DND-41 (cell line): ENCODE results near the gene HOXA4.
A peak's percentile ranks its signal among the peaks of the same experiment; 100 is the strongest.

ENCODE experiments used
- ATAC-seq: fragments of 200-7000 bp; cut with Tn5 transposase; 3 replicates; pipeline ENCODE4 v1.9.1; 2021; ENCODE audit warnings: low read depth; ENCODE audit not compliant: insufficient read depth
- DNase-seq: peaks from one replicate; pipeline ENCODE4 v3.0.0-alpha.2; 2020
- H2AFZ ChIP-seq: 2 replicates; pipeline ENCODE4 v1.6.0; 2012; ENCODE audit warnings: low read depth, low read length
- H3K27ac ChIP-seq: 2 replicates; pipeline ENCODE4 v1.5.1; 2012; ENCODE audit warnings: low read length, inconsistent platforms
- H3K27me3 ChIP-seq: fragments of 200-600 bp; sonication (generic); 2 replicates; pipeline ENCODE4 v1.6.0; 2012; ENCODE audit warnings: low read length, mild to moderate bottlenecking, inconsistent platforms; ENCODE audit not compliant: insufficient read depth, poor library complexity
- H3K36me3 ChIP-seq: 2 replicates; pipeline ENCODE4 v1.5.1; 2012; ENCODE audit warnings: low read length, inconsistent platforms; ENCODE audit not compliant: insufficient read depth
- H3K4me1 ChIP-seq: 2 replicates; pipeline ENCODE4 v1.5.1; 2012; ENCODE audit warnings: mild to moderate bottlenecking, low read length; ENCODE audit not compliant: insufficient read depth
- H3K4me2 ChIP-seq: 2 replicates; pipeline ENCODE4 v1.6.0; 2012; ENCODE audit warnings: mild to moderate bottlenecking, moderate library complexity, low read length, inconsistent platforms; ENCODE audit not compliant: insufficient read depth
- H3K4me3 ChIP-seq, 2 experiments: fragments of 200-600 bp in 1 of 2; shearing (Covaris generic) in 1 of 2; 2 replicates each; pipeline ENCODE4 v1.5.1; 2012 to 2016; ENCODE audit warnings: inconsistent platforms in 2 of 2, low read length in 2 of 2, mild to moderate bottlenecking in 2 of 2, low read depth in 1 of 2, moderate library complexity in 1 of 2
- H3K79me2 ChIP-seq: 2 replicates; pipeline ENCODE4 v1.6.0; 2012; ENCODE audit warnings: low read length, inconsistent platforms; ENCODE audit not compliant: insufficient read depth
- H3K9ac ChIP-seq: 2 replicates; pipeline ENCODE4 v1.6.0; 2012; ENCODE audit warnings: low read depth, mild to moderate bottlenecking, inconsistent platforms, low read length, moderate library complexity
- H3K9me3 ChIP-seq: 2 replicates; pipeline ENCODE4 v1.5.1; 2012; ENCODE audit warnings: low read length, moderate library complexity, mild to moderate bottlenecking, inconsistent platforms; ENCODE audit not compliant: insufficient read depth, severe bottlenecking
- H4K20me1 ChIP-seq: 2 replicates; pipeline ENCODE4 v1.6.0; 2012; ENCODE audit warnings: low read length; ENCODE audit not compliant: insufficient read depth
- EZH2 ChIP-seq: IDR thresholded peaks from 3 replicates; pipeline ENCODE4 v1.6.1; 2012; ENCODE audit warnings: borderline replicate concordance, low read depth, mild to moderate bottlenecking, moderate library complexity, low read length, inconsistent platforms; ENCODE audit not compliant: severe bottlenecking
- TF ChIP-seq, protein P1 (sequence below): IDR thresholded peaks from 2 replicates; pipeline ENCODE4 v1.5.1; 2012; ENCODE audit warnings: borderline replicate concordance, low read length, moderate library complexity, mild to moderate bottlenecking; ENCODE audit not compliant: poor library complexity, severe bottlenecking; ENCODE audit errors: extremely low read depth

Gene HOXA4

DNA sequence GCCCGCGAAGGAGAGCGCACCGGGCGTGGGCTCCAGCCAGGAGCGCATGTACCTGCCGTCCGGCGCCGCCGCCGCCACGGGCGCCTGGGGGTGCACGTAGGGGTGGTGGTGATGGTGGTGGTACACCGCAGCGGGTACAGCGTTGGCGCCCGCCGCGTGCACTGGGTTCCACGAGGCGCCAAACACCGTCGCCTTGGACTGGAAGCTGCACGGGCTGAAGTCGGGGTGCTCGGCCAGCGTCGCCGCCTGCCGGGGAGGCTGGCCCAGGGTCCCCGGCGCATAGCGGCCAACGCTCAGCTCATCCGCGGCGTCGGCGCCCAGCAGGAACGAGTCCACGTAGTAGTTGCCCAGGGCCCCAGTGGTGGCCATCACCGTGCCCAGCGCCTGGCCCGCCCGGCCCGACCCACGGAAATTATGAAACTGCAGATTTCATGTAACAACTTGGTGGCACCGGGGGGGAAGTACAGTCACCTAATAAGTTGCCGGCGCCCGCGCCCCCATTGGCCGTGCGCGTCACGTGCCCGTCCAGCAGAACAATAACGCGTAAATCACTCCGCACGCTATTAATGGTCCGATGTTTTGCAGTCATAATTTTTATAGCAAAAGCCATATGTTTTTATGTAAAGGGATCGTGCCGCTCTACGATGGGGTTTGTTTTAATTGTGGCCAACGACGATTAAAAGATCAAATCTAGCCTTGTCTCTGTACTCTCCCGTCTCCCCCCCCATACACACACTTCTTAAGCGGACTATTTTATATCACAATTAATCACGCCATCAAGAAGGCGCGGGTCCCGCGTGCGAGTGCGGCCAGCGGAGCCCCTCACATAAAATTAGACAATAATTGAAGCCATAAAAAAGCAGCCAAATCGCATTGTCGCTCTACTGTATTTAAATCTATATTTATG is 34.8 kb upstream of the HOXA4 start, which contains the start of gene HOXA9:
Gene HOXA9, minus strand, starts transcription at position 449 of the 907 bp plus-strand sequence. Its CDS starts 80 bp downstream, at position 369.
- peaks cover 10% of the 10 kb centered on the region for H3K4me1 ChIP-seq
- no peaks in the 10 kb centered on the region for H3K36me3 ChIP-seq
- H3K9ac ChIP-seq: no peak within 1 kb of the TSS
- no peaks in the 10 kb centered on the region for H4K20me1 ChIP-seq
- H3K4me2 ChIP-seq: no peak within 1 kb of the TSS
- no peak for ATAC-seq
- no peaks in the 10 kb centered on the region for H3K27me3 ChIP-seq
- H3K4me3 ChIP-seq: no peak within 1 kb of the TSS
- no peak within 1 kb of the TSS for H2AFZ ChIP-seq
- no peaks in the 10 kb centered on the region for H3K79me2 ChIP-seq
- H3K27ac ChIP-seq: no peak within 1 kb of the TSS
- TF ChIP-seq, protein P1, sequence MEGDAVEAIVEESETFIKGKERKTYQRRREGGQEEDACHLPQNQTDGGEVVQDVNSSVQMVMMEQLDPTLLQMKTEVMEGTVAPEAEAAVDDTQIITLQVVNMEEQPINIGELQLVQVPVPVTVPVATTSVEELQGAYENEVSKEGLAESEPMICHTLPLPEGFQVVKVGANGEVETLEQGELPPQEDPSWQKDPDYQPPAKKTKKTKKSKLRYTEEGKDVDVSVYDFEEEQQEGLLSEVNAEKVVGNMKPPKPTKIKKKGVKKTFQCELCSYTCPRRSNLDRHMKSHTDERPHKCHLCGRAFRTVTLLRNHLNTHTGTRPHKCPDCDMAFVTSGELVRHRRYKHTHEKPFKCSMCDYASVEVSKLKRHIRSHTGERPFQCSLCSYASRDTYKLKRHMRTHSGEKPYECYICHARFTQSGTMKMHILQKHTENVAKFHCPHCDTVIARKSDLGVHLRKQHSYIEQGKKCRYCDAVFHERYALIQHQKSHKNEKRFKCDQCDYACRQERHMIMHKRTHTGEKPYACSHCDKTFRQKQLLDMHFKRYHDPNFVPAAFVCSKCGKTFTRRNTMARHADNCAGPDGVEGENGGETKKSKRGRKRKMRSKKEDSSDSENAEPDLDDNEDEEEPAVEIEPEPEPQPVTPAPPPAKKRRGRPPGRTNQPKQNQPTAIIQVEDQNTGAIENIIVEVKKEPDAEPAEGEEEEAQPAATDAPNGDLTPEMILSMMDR: no peak
- TF ChIP-seq EZH2: no peak
- no peaks in the 10 kb centered on the region for H3K9me3 ChIP-seq
- no peak for DNase-seq

DNA sequence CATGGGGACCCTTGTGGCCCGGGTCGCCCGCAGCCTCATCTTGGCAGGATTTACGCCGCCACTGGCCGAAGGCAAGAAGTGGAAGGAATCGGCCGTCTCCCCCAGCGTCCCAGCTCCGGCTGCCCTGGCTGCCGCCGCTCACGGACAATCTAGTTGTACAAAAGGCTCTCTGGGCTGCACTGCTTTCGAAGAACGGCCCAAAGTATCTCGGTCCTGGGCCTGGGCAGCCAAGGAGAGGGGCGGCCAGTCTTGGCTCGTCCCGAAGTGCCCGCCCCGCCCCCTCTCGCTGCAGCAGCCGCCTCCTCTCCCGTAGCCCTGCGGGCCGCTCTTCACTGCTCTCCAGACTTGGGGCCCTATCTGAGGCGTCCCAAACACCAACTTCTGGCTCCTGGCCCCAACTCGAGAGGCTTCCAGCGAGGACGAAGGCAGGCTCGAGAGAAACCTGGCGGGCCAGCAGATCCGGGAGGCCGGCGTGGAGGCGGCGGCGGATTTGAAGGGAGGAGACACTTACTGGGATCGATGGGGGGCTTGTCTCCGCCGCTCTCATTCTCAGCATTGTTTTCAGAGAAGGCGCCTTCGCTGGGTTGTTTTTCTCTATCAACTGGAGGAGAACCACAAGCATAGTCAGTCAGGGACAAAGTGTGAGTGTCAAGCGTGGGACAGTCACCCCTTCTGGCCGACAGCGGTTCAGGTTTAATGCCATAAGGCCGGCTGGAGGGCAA is 34.0 kb upstream of the HOXA4 start:
- TF ChIP-seq, protein P1: no peak
- TF ChIP-seq EZH2: no peak

DNA sequence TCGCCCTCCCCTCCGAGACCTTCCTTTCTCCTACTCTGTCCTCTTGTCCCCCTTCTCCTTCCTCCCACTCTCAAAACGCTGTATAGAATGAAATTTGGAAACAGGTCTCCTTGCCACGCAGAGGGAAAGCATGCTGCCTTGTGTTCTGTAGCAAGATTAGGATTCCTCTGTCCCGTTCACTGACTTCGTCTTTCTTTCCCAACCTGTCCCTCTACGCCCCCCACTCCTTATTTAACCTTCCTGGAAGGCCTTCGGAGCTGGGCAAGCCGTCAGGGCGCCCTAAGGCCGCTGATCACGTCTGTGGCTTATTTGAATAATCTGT is 33.4 kb upstream of the HOXA4 start:
- Histone ChIP-seq H3K79me2 (no peaks in the 10 kb centered on the region), H3K9ac (no peak overlapping the region), H3K4me3 (no peak overlapping the region), H3K4me2 (no peak overlapping the region), H3K9me3 (no peaks in the 10 kb centered on the region), H3K4me1 (peaks cover 15% of the 10 kb centered on the region), H3K27ac (no peak overlapping the region), H2AFZ (0 out of 2 replicates have a peak overlapping the region, but pooled peaks have one; percentile 16), H3K27me3 (no peaks in the 10 kb centered on the region), H4K20me1 (no peaks in the 10 kb centered on the region), H3K36me3 (no peaks in the 10 kb centered on the region)
- TF ChIP-seq, protein P1: no peak
- TF ChIP-seq EZH2: no peak
- no peak for DNase-seq
- ATAC-seq: no peak

More for the DNA sequence above, 34.0 kb upstream of the HOXA4 start:
- H3K4me2 ChIP-seq: no peak overlapping the region
- H3K79me2 ChIP-seq: no peaks in the 10 kb centered on the region
- H3K9me3 ChIP-seq: no peaks in the 10 kb centered on the region
- no peaks in the 10 kb centered on the region for H4K20me1 ChIP-seq
- no peaks in the 10 kb centered on the region for H3K27me3 ChIP-seq
- no peaks in the 10 kb centered on the region for H3K36me3 ChIP-seq
- peaks cover 15% of the 10 kb centered on the region for H3K4me1 ChIP-seq
- no peak overlapping the region for H3K27ac ChIP-seq
- H3K9ac ChIP-seq: no peak overlapping the region
- no peak overlapping the region for H2AFZ ChIP-seq
- no peak for ATAC-seq
- DNase-seq: no peak
- no peak overlapping the region for H3K4me3 ChIP-seq
